WTC11 (cell line): ENCODE results near the gene RAPGEF6. TPM values are rescaled to one million over a fixed set of nuclear protein-coding genes. Genes with fewer than 3 reads are reported as not detected.

Source experiments
- ATAC-seq: fragments of 200-7000 bp; cut with Tn5 transposase; 2 replicates; pipeline ENCODE4 v1.10.0; 2021; ENCODE audit warnings: mild to moderate bottlenecking, moderate library complexity
- CTCF ChIA-PET: fragments of 300-600 bp; sonication (Branson Sonifier 250); formaldehyde crosslinking; loops from one replicate; lab custom pipeline; 2021; ENCODE audit warnings: antibody characterized with exemption; lab: Charles Lee
- POLR2A ChIA-PET: fragments of 350-600 bp; sonication (Branson Sonifier 250); formaldehyde crosslinking; loops from one replicate; lab custom pipeline; 2021; ENCODE audit warnings: antibody characterized with exemption; lab: Charles Lee
- DNase-seq: peaks from one replicate; pipeline ENCODE4 v3.0.0; 2021; ENCODE audit warnings: low spot score
- H3K27ac Mint-ChIP-seq: 2 replicates; pipeline ENCODE4 v1.8.0; 2021; ENCODE audit warnings: mixed read lengths
- H3K27me3 Mint-ChIP-seq: 2 replicates; pipeline ENCODE4 v1.8.0; 2021; ENCODE audit warnings: low read depth, mild to moderate bottlenecking, moderate library complexity, mixed read lengths
- H3K36me3 Mint-ChIP-seq: 2 replicates; pipeline ENCODE4 v1.8.0; 2021; ENCODE audit warnings: mixed read lengths
- H3K4me1 Mint-ChIP-seq: 2 replicates; pipeline ENCODE4 v1.8.0; 2022; ENCODE audit warnings: mixed read lengths
- H3K4me3 Mint-ChIP-seq: 2 replicates; pipeline ENCODE4 v1.8.0; 2021; ENCODE audit warnings: mild to moderate bottlenecking, moderate library complexity, mixed read lengths
- H3K9me3 Mint-ChIP-seq: 2 replicates; pipeline ENCODE4 v1.8.0; 2021; ENCODE audit warnings: mixed read lengths
- AFF4 ChIP-seq: sonication (generic); formaldehyde crosslinking; IDR thresholded peaks from 2 replicates; pipeline ENCODE4 v1.8.1; 2023; ENCODE audit warnings: mild to moderate bottlenecking, missing genetic modification reagents, borderline replicate concordance
- ARID4B ChIP-seq: sonication (generic); formaldehyde crosslinking; IDR thresholded peaks from 2 replicates; pipeline ENCODE4 v1.8.0; 2023; ENCODE audit warnings: missing genetic modification reagents, mild to moderate bottlenecking, borderline replicate concordance
- CBFB ChIP-seq: sonication (generic); formaldehyde crosslinking; IDR thresholded peaks from 2 replicates; pipeline ENCODE4 v1.8.1; 2022; ENCODE audit warnings: mild to moderate bottlenecking, low read depth, missing genetic modification reagents
- E2F4 ChIP-seq: sonication (generic); formaldehyde crosslinking; IDR thresholded peaks from 2 replicates; pipeline ENCODE4 v1.8.1; 2022; ENCODE audit warnings: low read depth, mild to moderate bottlenecking, moderate library complexity, missing genetic modification reagents, borderline replicate concordance
- GABPB1 ChIP-seq: sonication (generic); formaldehyde crosslinking; IDR thresholded peaks from 2 replicates; pipeline ENCODE4 v1.8.1; 2023; ENCODE audit warnings: mild to moderate bottlenecking, missing genetic modification reagents
- IRF2 ChIP-seq: sonication (generic); formaldehyde crosslinking; IDR thresholded peaks from 2 replicates; pipeline ENCODE4 v1.8.0; 2022; ENCODE audit warnings: low read depth, missing genetic modification reagents, borderline replicate concordance
- MAX ChIP-seq: sonication (generic); formaldehyde crosslinking; IDR thresholded peaks from 2 replicates; pipeline ENCODE4 v1.8.0; 2022; ENCODE audit warnings: mild to moderate bottlenecking, missing genetic modification reagents
- OVOL2 ChIP-seq: fragments of 250-450 bp; sonication (Bioruptor Pico); IDR thresholded peaks from 2 replicates; pipeline ENCODE4 v1.9.0; 2021; ENCODE audit warnings: mild to moderate bottlenecking, borderline replicate concordance
- STAT6 ChIP-seq: sonication (generic); formaldehyde crosslinking; conservative IDR thresholded peaks from 2 replicates; pipeline ENCODE4 v1.8.1; 2023; ENCODE audit warnings: mild to moderate bottlenecking, low read depth, missing genetic modification reagents, moderate library complexity
- ZNF281 ChIP-seq: sonication (generic); formaldehyde crosslinking; IDR thresholded peaks from 2 replicates; pipeline ENCODE4 v1.8.0; 2023; ENCODE audit warnings: mild to moderate bottlenecking, missing genetic modification reagents
- ZNF423 ChIP-seq: fragments of 250-450 bp; sonication (Bioruptor Pico); IDR thresholded peaks from 2 replicates; pipeline ENCODE4 v2.1.2; 2022; ENCODE audit warnings: mild to moderate bottlenecking, moderate library complexity
- ZNF425 ChIP-seq: fragments of 250-450 bp; sonication (Bioruptor Pico); conservative IDR thresholded peaks from 2 replicates; pipeline ENCODE4 v1.9.0; 2021; ENCODE audit warnings: mild to moderate bottlenecking
- ZNF532 ChIP-seq: fragments of 250-450 bp; sonication (Bioruptor Pico); IDR thresholded peaks from 2 replicates; pipeline ENCODE4 v1.9.0; 2021; ENCODE audit warnings: mild to moderate bottlenecking, borderline replicate concordance
- total RNA-seq: library from RNA; stranded (reverse); gene quantifications from 3 replicates; pipeline ENCODE4 v1.2.3, GENCODE V29; 2021

The RAPGEF6 gene
- total RNA-seq, 1 experiment from 2014 or later, result 18.0 TPM

GRCh38 chr5:131659841-131660240 is 24.8 kb upstream of the RAPGEF6 start:
- no peak for ATAC-seq
- Mint-ChIP-seq H3K27me3 (no peaks in the 10 kb centered on the region; the same call in 1 of the 2 replicates), H3K4me3 (no peak overlapping the region), H3K36me3 (peaks cover 53% of the 10 kb centered on the region), H3K9me3 (peaks cover 37% of the 10 kb centered on the region), H3K4me1 (no peaks in the 10 kb centered on the region), H3K27ac (no peak overlapping the region)
- POLR2A ChIA-PET, result no interaction called here
- DNase-seq, result no peak
- CTCF ChIA-PET, result no interaction called here
- TF ChIP-seq GABPB1 (CRISPR knock-in tag) (no peak), ZNF532 (no peak), ARID4B (CRISPR knock-in tag) (no peak), E2F4 (CRISPR knock-in tag) (no peak), AFF4 (no peak), MAX (CRISPR knock-in tag) (no peak), STAT6 (CRISPR knock-in tag) (no peak), IRF2 (CRISPR knock-in tag) (no peak), ZNF423 (CRISPR knock-in tag) (no peak), ZNF281 (CRISPR knock-in tag) (no peak), ZNF425 (CRISPR knock-in tag) (no peak), CBFB (no peak), OVOL2 (CRISPR knock-in tag) (no peak)
